Measurements from ENCODE around the gene ST6GALNAC2.

Gene ST6GALNAC2

DNA sequence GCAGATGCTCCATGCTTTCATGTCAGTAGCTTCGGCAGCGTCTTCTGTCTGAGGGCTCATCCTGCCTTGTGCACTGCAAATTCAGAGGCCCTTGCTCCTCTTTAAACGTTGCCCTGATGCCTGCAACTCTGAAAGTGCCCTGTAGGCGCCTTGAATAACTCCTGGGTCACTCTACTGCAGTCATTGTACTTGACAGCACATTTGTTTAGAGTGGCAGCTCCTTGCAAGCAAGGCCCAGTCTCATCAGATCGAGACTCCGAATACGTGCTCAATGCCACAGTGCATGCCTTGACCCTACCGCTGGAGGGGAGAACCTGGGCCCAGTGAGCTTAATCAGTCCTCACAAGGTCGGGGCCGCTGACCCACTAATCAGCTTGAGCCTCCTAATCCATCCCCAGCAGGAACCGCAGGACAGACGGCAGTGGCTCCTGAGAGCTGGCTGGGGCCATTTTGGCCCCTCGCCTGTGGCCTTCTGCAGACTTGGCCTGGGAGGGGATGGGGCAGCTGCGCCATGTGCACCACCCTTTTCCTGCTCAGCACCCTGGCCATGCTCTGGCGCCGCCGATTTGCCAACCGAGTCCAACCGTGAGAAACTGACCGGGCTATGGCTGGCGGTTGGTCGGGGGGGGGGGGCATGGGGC, 45.9 kb downstream of the ST6GALNAC2 start, which contains the start of gene PRCD:
Gene PRCD (plus strand): TSS at position 414 of the 641 bp plus-strand sequence. CDS start 98 bp downstream, at position 512.
- peak within 1 kb of the TSS; percentile 33; the same call in 1 of the 2 replicates for H3K4me3 ChIP-seq (ENCODE audit: low read depth, low read length)
- TF ChIP-seq, protein P1, sequence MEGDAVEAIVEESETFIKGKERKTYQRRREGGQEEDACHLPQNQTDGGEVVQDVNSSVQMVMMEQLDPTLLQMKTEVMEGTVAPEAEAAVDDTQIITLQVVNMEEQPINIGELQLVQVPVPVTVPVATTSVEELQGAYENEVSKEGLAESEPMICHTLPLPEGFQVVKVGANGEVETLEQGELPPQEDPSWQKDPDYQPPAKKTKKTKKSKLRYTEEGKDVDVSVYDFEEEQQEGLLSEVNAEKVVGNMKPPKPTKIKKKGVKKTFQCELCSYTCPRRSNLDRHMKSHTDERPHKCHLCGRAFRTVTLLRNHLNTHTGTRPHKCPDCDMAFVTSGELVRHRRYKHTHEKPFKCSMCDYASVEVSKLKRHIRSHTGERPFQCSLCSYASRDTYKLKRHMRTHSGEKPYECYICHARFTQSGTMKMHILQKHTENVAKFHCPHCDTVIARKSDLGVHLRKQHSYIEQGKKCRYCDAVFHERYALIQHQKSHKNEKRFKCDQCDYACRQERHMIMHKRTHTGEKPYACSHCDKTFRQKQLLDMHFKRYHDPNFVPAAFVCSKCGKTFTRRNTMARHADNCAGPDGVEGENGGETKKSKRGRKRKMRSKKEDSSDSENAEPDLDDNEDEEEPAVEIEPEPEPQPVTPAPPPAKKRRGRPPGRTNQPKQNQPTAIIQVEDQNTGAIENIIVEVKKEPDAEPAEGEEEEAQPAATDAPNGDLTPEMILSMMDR (IDR thresholded peaks at IDR 0.05; ENCODE audit: low read depth, low read length), result no peak

DNA sequence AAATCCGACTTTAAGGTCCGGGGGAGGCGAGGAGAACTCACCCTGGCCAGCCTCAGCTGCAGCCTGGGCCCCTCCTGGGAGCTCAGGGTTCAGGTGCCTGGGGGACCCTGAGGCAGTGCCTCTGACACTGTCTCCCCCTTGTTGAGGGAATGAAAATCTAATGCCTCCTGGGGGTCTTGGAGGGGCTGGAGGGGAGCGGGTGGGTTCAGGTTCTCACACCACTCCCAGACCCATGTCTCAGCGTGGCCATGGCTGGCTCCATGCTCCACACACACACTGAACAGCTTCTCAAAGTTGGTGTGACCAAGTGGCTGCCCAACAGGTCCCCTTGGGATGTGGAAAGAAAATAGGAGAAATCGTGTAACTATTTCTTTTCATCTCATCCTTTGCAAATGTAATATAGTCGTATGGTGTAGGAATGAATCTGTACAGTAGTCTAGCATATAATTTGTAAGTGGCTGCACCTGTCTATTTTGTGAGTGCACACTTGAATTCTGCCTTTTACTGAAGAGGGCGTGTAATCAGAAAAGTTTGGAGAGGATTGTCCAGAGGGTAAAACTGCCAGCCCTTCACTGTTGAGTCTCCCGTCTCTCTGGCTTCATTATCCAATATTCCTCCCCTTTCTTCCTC, 46.6 kb downstream of the ST6GALNAC2 start:
- H3K4me3 ChIP-seq (ENCODE audit: low read depth, low read length), result no peak overlapping the region
- TF ChIP-seq, protein P1 (IDR thresholded peaks at IDR 0.05; ENCODE audit: low read depth, low read length), result no peak

- H3K4me3 ChIP-seq (ENCODE audit: low read depth, low read length), result peak overlapping the region; percentile 53
Observed at GRCh38 chr17:76538281-76538931, 47.3 kb downstream of the ST6GALNAC2 start.

DNA sequence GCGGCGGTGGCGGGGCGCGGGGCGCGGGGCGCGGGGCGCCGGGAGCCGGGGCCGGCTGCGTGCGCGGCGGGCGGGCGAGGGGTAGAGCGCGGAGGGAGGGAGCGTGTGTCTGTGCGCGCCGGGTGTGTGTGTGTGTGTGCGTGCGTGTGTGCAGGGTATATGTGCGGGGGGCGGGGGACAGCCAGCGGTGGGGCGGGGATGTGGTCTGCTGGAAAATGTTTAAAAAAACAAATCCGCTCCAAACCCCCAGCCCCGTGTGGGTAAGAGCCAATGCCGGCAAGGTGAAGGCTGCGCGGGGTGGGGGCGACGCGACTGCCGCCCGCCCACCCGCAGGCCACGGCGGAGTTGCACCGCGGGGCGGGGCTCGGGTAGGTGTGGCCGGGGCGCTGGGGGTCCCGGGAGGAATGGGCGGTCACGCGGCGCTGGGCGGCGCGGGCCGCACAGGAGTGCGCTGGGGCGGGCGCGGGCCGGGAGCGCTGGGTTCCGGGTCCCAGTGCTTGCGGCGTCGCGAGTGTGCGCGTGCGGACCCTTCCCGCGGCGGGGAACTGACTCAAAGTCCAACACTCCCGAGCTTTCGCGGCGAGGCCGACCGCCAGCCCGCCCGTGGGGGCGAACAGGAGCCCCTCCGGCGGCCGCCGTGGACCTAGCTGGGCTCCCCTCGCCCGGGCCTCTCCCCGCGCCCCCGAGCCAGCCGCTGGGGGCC, 47.9 kb downstream of the ST6GALNAC2 start, which contains the start of gene CYGB:
Gene CYGB (minus strand): TSS at position 132 of the 703 bp plus-strand sequence. CDS start 167 bp downstream, outside the sequence.
- TF ChIP-seq, protein P1 (IDR thresholded peaks at IDR 0.05; ENCODE audit: low read depth, low read length), result no peak
- peak within 1 kb of the TSS; percentile 53 for H3K4me3 ChIP-seq (ENCODE audit: low read depth, low read length)

More at GRCh38 chr17:76538281-76538931, 47.3 kb downstream of the ST6GALNAC2 start:
- TF ChIP-seq, protein P1 (IDR thresholded peaks at IDR 0.05; ENCODE audit: low read depth, low read length), result no peak

DNA sequence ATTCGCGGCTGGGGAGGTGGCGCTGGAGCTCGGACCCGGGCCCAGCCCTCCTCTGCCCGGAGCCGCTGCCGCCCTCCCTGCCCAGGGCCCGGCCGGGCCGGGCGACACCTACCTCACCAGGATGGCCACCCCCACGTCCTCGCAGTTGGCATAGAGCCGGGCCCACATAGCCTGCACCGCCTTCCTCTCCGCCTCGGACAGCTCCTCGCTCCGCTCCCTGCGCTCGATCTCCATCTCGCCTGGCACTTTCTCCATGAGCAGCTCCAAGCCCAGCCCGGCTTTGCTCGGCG, 48.4 kb downstream of the ST6GALNAC2 start:
- TF ChIP-seq, protein P1 (IDR thresholded peaks at IDR 0.05; ENCODE audit: low read depth, low read length), result no peak
- H3K4me3 ChIP-seq (ENCODE audit: low read depth, low read length), result peak overlapping the region; percentile 53

- TF ChIP-seq, protein P1 (IDR thresholded peaks at IDR 0.05; ENCODE audit: low read depth, low read length), result no peak
- peak overlapping the region; percentile 53 for H3K4me3 ChIP-seq (ENCODE audit: low read depth, low read length)
Observed at GRCh38 chr17:76536511-76537287, 49.0 kb downstream of the ST6GALNAC2 start.
